Calu3 (cell line): ENCODE measurements around the gene ODAD4. TPM values are rescaled to one million over a fixed set of nuclear protein-coding genes. Genes with fewer than 3 reads are reported as not detected.

Experiments used
- BruUV-seq: library from RNA; stranded (reverse); fragments of 400-500 nt; replicated peaks from 2 replicates; lab custom pipeline; 2021; lab: Mats Ljungman, UMichigan
- CTCF ChIA-PET: fragments of 300-600 bp; sonication (Branson Sonifier 250); formaldehyde crosslinking; loops from one replicate; lab custom pipeline; 2022; ENCODE audit warnings: antibody characterized with exemption; lab: Charles Lee
- DNase-seq: peaks from one replicate; pipeline ENCODE4 v3.0.0; 2022
- H3K27ac Mint-ChIP-seq: one replicate; pipeline ENCODE4 v1.8.0; 2022; ENCODE audit warnings: mixed read lengths; ENCODE audit not compliant: unreplicated experiment
- H3K27me3 Mint-ChIP-seq: one replicate; pipeline ENCODE4 v1.8.0; 2022; ENCODE audit warnings: mixed read lengths; ENCODE audit not compliant: unreplicated experiment
- H3K36me3 Mint-ChIP-seq: one replicate; pipeline ENCODE4 v1.8.0; 2022; ENCODE audit warnings: mild to moderate bottlenecking, moderate library complexity, mixed read lengths; ENCODE audit not compliant: insufficient read depth, unreplicated experiment
- H3K4me1 Mint-ChIP-seq: one replicate; pipeline ENCODE4 v1.8.0; 2022; ENCODE audit warnings: mild to moderate bottlenecking, low read depth, mixed read lengths; ENCODE audit not compliant: unreplicated experiment
- H3K4me3 Mint-ChIP-seq: one replicate; pipeline ENCODE4 v1.8.0; 2022; ENCODE audit warnings: mild to moderate bottlenecking, low read depth, moderate library complexity, mixed read lengths; ENCODE audit not compliant: unreplicated experiment
- H3K9me3 Mint-ChIP-seq: one replicate; pipeline ENCODE4 v1.8.0; 2022; ENCODE audit warnings: low read depth, mixed read lengths; ENCODE audit not compliant: unreplicated experiment
- CTCF ChIP-seq: fragments of 200-600 bp; IDR thresholded peaks from one replicate; pipeline ENCODE4 v1.8.0; 2022; ENCODE audit warnings: antibody characterized with exemption; ENCODE audit not compliant: unreplicated experiment
- intact Hi-C: fragments of 100-400 bp; cut with micrococcal nuclease; formaldehyde crosslinking; loops from one replicate; pipeline ENCODE4 v1.10.0; 2022; ENCODE audit not compliant: unreplicated experiment
- total RNA-seq: library from RNA; stranded (reverse); gene quantifications from 2 replicates; pipeline ENCODE4 v1.2.3, GENCODE V29; 2022

The ODAD4 gene
- total RNA-seq, 1 experiment from 2014 or later: 2.7 TPM

GRCh38 chr17:41905172-41905571 lies 25.2 kb upstream of the ODAD4 start:
- no peak for TF ChIP-seq CTCF
- intact Hi-C loops: no loop called here
- no peak for DNase-seq
- Mint-ChIP-seq H3K36me3 (peaks cover 84% of the 10 kb centered on the region), H3K27ac (no peak overlapping the region), H3K27me3 (no peaks in the 10 kb centered on the region), H3K4me1 (peaks cover 45% of the 10 kb centered on the region), H3K9me3 (no peaks in the 10 kb centered on the region), H3K4me3 (no peak overlapping the region)
- CTCF ChIA-PET: no interaction called here
- no TSS peak for BruUV-seq

GRCh38 chr17:41906465-41907184 lies 23.8 kb upstream of the ODAD4 start:
- intact Hi-C loops: no loop called here
- Mint-ChIP-seq H3K9me3 (no peaks in the 10 kb centered on the region), H3K4me1 (peaks cover 43% of the 10 kb centered on the region), H3K4me3 (no peak overlapping the region), H3K27ac (peak overlapping the region; percentile 17), H3K27me3 (no peaks in the 10 kb centered on the region), H3K36me3 (peaks cover 84% of the 10 kb centered on the region)
- DNase-seq: no peak
- no TSS peak for BruUV-seq
- TF ChIP-seq CTCF: no peak
- CTCF ChIA-PET: no interaction called here

GRCh38 chr17:41907185-41907556 lies 23.2 kb upstream of the ODAD4 start:
- no peak for TF ChIP-seq CTCF
- DNase-seq: no peak
- Mint-ChIP-seq H3K4me1 (peaks cover 37% of the 10 kb centered on the region), H3K27ac (peak overlapping the region; percentile 17), H3K36me3 (peaks cover 82% of the 10 kb centered on the region), H3K4me3 (no peak overlapping the region), H3K27me3 (no peaks in the 10 kb centered on the region), H3K9me3 (no peaks in the 10 kb centered on the region)
- no TSS peak for BruUV-seq
- CTCF ChIA-PET: interaction anchor here (0.7 to 2.3 kb wide), 3 partner anchors 12 to 228 kb away, joined by 4 to 12 read pairs (median 6); partner anchors contain the start of genes ACLY and ODAD4
- intact Hi-C loops: no loop called here

GRCh38 chr17:41907633-41908539 lies 22.5 kb upstream of the ODAD4 start:
- CTCF ChIA-PET: interaction anchor here (0.7 to 2.3 kb wide), 6 partner anchors 11 to 227 kb away, joined by 3 to 12 read pairs (median 4); partner anchors contain the start of genes ACLY, JUP and ODAD4

More at GRCh38 chr17:41907633-41908539, 22.5 kb upstream of the ODAD4 start:
- peak overlapping the region; percentile 4 for H3K27ac Mint-ChIP-seq
- peaks cover 41% of the 10 kb centered on the region for H3K4me1 Mint-ChIP-seq
- H3K36me3 Mint-ChIP-seq: peaks cover 82% of the 10 kb centered on the region
- H3K27me3 Mint-ChIP-seq: no peaks in the 10 kb centered on the region
- BruUV-seq: no TSS peak
- no peak for TF ChIP-seq CTCF
- intact Hi-C loops: no loop called here
- H3K4me3 Mint-ChIP-seq: no peak overlapping the region
- H3K9me3 Mint-ChIP-seq: no peaks in the 10 kb centered on the region
- DNase-seq: peak; percentile 64
